ENCODE measurements around the gene RIN3.

GRCh38 chr14:92512807-92513203, 776 bp upstream of the RIN3 start:
- TF ChIP-seq CTCF (IDR thresholded peaks at IDR 0.05) = no peak
- TF ChIP-seq POLR2A (IDR thresholded peaks at IDR 0.05) = no peak
